B cell (primary cell): ENCODE results near the gene GPR137.

ENCODE experiments used
- CTCF ChIP-seq: fragments of 200-600 bp; IDR thresholded peaks from one replicate; pipeline ENCODE4 v1.8.0; 2022; ENCODE audit warnings: antibody characterized with exemption, mild to moderate bottlenecking
- EZH2 ChIP-seq: IDR thresholded peaks from 2 replicates; pipeline ENCODE4 v1.6.1; 2012; ENCODE audit warnings: borderline replicate concordance, low read depth, mild to moderate bottlenecking, moderate library complexity, low read length; ENCODE audit not compliant: insufficient read depth, poor library complexity, severe bottlenecking

DNA sequence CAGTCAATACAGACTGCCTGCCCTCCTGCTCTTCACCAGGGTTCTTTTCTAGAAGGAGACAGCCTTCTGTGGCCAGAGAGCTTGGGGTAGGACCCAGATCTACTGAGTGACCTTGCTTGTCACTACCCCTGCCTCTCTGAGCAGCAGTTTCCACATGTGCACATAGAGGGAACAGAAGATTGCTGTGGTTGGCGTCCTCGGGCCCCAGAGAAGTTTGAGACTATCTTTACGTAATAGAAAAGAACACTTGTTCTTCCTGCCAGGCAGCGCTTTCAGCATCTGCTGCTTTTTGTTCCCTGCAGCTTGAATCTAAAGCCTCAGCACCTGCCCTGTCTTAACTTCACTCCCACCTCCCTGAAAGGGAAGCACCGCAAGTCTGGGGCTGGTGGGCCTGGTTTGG is 46.6 kb upstream of the GPR137 start:
- no peak for TF ChIP-seq CTCF
- no peak for TF ChIP-seq EZH2
